OCI-LY1 (cell line): ENCODE measurements around the gene CELA2B.

Experiments
- CTCF ChIP-seq: fragments of 200-600 bp; sonication (generic), shearing (Covaris generic); IDR thresholded peaks from 2 replicates; pipeline ENCODE4 v1.5.1; 2017; ENCODE audit warnings: mild to moderate bottlenecking, antibody characterized with exemption, low read length, moderate library complexity, mixed read lengths
- EZH2 ChIP-seq: fragments of 200-600 bp; sonication (generic), shearing (Covaris generic); IDR thresholded peaks from 2 replicates; pipeline ENCODE4 v1.8.0; 2017; ENCODE audit warnings: borderline replicate concordance, mixed run types, mild to moderate bottlenecking, antibody characterized with exemption, low read length, moderate library complexity, mixed read lengths

GRCh38 chr1:15525050-15526020, 49.4 kb downstream of the CELA2B start:
- no peak for TF ChIP-seq EZH2
- TF ChIP-seq CTCF, result no peak
